ENCODE data around the gene CTXND1.

The CTXND1 gene

GRCh38 chr15:80289528-80290495, 37.8 kb upstream of the CTXND1 start (continued):
- peak; percentile 79 for TF ChIP-seq ZNF449 (tag by site-specific recombination; IDR thresholded peaks at IDR 0.05)
- TF ChIP-seq MZF1 (tag by site-specific recombination; IDR thresholded peaks at IDR 0.05; ENCODE audit: borderline replicate concordance): no peak
- TF ChIP-seq KLF8 (tag by site-specific recombination; IDR thresholded peaks at IDR 0.05): no peak
- no peak for TF ChIP-seq ZNF175 (tag by site-specific recombination; IDR thresholded peaks at IDR 0.05)

GRCh38 chr15:80288131-80288530, 36.1 kb upstream of the CTXND1 start:
- H3K36me3 ChIP-seq (ENCODE audit: control insufficient read depth in 2 of 2, insufficient read depth in 1 of 2, low read length in 2 of 2): no peaks in the 10 kb centered on the region
- no peaks in the 10 kb centered on the region for H3K4me1 ChIP-seq (ENCODE audit: control insufficient read depth, insufficient read depth, low read length)
- ChIA-PET CTCF (interaction anchor here (1.4 kb wide), 1 partner anchor 948 kb away, joined by 4 read pairs; no protein-coding TSS in a partner anchor), POLR2A (no interaction called here)
- H3K4me3 ChIP-seq (ENCODE audit: low read depth, low read length): no peak overlapping the region
- TF ChIP-seq ZNF585B (tag by site-specific recombination; IDR thresholded peaks at IDR 0.05) (no peak), ZNF350 (tag by site-specific recombination; IDR thresholded peaks at IDR 0.05) (no peak), ZNF596 (tag by site-specific recombination; IDR thresholded peaks at IDR 0.05) (0 out of 2 replicates have a peak, but pooled peaks have one; percentile 25)
- no peak overlapping the region for H3K27ac ChIP-seq (ENCODE audit: extremely low read depth, low read depth, low read length)
- no peaks in the 10 kb centered on the region for H3K9me3 ChIP-seq (ENCODE audit: control insufficient read depth, insufficient read depth, low read depth, low read length)

- POLR2A ChIA-PET: no interaction called here
- no peak for TF ChIP-seq ZNF560 (tag by site-specific recombination; IDR thresholded peaks at IDR 0.05; ENCODE audit: borderline replicate concordance)
- no peak for TF ChIP-seq ZNF660 (tag by site-specific recombination; IDR thresholded peaks at IDR 0.05)
- TF ChIP-seq ZBTB8A (tag by site-specific recombination; IDR thresholded peaks at IDR 0.05): no peak
- TF ChIP-seq ZNF585B (tag by site-specific recombination; IDR thresholded peaks at IDR 0.05): no peak
- no peaks in the 10 kb centered on the region for H3K36me3 ChIP-seq (ENCODE audit: control insufficient read depth in 2 of 2, insufficient read depth in 1 of 2, low read length in 2 of 2)
- no peak overlapping the region for H3K4me3 ChIP-seq (ENCODE audit: low read depth, low read length)
- H3K9me3 ChIP-seq (ENCODE audit: control insufficient read depth, insufficient read depth, low read depth, low read length): no peaks in the 10 kb centered on the region
- H3K27ac ChIP-seq (ENCODE audit: extremely low read depth, low read depth, low read length): no peak overlapping the region
- H3K4me1 ChIP-seq (ENCODE audit: control insufficient read depth, insufficient read depth, low read length): no peaks in the 10 kb centered on the region
- CTCF ChIA-PET: no interaction called here
These were observed 34.0 kb upstream of the CTXND1 start for GRCh38 chr15:80286055-80286454.

GRCh38 chr15:80285379-80285778, 33.4 kb upstream of the CTXND1 start:
- Histone ChIP-seq H3K9me3 (ENCODE audit: control insufficient read depth, insufficient read depth, low read depth, low read length) (no peaks in the 10 kb centered on the region), H3K36me3 (ENCODE audit: control insufficient read depth in 2 of 2, insufficient read depth in 1 of 2, low read length in 2 of 2) (no peaks in the 10 kb centered on the region), H3K27ac (ENCODE audit: extremely low read depth, low read depth, low read length) (no peak overlapping the region), H3K4me1 (ENCODE audit: control insufficient read depth, insufficient read depth, low read length) (no peaks in the 10 kb centered on the region), H3K4me3 (ENCODE audit: low read depth, low read length) (no peak overlapping the region)
- ChIA-PET CTCF (no interaction called here), POLR2A (no interaction called here)
- TF ChIP-seq ZNF121 (tag by site-specific recombination; IDR thresholded peaks at IDR 0.05) (no peak), MEIS1 (CRISPR knock-in tag; IDR thresholded peaks at IDR 0.05; ENCODE audit: borderline replicate concordance) (no peak), ZNF132 (tag by site-specific recombination; IDR thresholded peaks at IDR 0.05; ENCODE audit: borderline replicate concordance) (no peak), GLI4 (tag by site-specific recombination; IDR thresholded peaks at IDR 0.05) (no peak)

DNA sequence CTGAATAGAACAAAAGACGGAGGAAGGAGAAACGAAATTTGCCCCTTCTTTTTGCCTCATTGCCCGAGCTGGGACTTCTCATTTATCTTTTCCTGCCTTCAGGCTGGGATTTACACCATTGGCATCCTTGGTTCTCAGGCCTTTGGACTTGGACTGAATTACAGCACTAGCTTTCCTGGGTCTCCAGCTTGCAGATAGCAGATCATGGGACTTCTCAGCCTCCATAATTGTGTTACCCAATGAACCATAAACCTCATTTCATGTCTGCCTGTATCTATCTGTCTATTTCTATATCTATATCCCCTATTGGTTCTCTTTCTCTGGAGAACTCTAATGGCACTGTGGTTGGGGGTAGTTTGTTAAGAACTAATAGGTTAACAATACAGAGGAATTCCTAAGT, 31.5 kb upstream of the CTXND1 start:
- no peaks in the 10 kb centered on the region for H3K4me1 ChIP-seq (ENCODE audit: control insufficient read depth, insufficient read depth, low read length)
- TF ChIP-seq, protein P1, sequence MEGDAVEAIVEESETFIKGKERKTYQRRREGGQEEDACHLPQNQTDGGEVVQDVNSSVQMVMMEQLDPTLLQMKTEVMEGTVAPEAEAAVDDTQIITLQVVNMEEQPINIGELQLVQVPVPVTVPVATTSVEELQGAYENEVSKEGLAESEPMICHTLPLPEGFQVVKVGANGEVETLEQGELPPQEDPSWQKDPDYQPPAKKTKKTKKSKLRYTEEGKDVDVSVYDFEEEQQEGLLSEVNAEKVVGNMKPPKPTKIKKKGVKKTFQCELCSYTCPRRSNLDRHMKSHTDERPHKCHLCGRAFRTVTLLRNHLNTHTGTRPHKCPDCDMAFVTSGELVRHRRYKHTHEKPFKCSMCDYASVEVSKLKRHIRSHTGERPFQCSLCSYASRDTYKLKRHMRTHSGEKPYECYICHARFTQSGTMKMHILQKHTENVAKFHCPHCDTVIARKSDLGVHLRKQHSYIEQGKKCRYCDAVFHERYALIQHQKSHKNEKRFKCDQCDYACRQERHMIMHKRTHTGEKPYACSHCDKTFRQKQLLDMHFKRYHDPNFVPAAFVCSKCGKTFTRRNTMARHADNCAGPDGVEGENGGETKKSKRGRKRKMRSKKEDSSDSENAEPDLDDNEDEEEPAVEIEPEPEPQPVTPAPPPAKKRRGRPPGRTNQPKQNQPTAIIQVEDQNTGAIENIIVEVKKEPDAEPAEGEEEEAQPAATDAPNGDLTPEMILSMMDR (tag by site-specific recombination; IDR thresholded peaks at IDR 0.05): no peak
- TF ChIP-seq ZNF473 (tag by site-specific recombination; IDR thresholded peaks at IDR 0.05) (no peak), TRIM28 (IDR thresholded peaks at IDR 0.05; ENCODE audit: borderline replicate concordance, low read length) (no peak), ZSCAN4 (tag by site-specific recombination; IDR thresholded peaks at IDR 0.05) (no peak)
- H3K4me3 ChIP-seq (ENCODE audit: low read depth, low read length): no peak overlapping the region
- H3K9me3 ChIP-seq (ENCODE audit: control insufficient read depth, insufficient read depth, low read depth, low read length): no peaks in the 10 kb centered on the region
- no peak overlapping the region for H3K27ac ChIP-seq (ENCODE audit: extremely low read depth, low read depth, low read length)
- ChIA-PET CTCF (no interaction called here), POLR2A (no interaction called here)
- H3K36me3 ChIP-seq (ENCODE audit: control insufficient read depth in 2 of 2, insufficient read depth in 1 of 2, low read length in 2 of 2): no peaks in the 10 kb centered on the region

All from HEK293 (cell line).